Parathyroid adenoma (tissue), 2 donors: ENCODE data around the gene NPAS3.

Experiments used
- H2AFZ ChIP-seq: fragments of 300-600 bp; sonication (generic); one replicate; pipeline ENCODE4 v1.7.0; 2017; ENCODE audit warnings: antibody characterized with exemption, mild to moderate bottlenecking
- H3K27ac ChIP-seq: fragments of 300-600 bp; sonication (generic); one replicate; pipeline ENCODE4 v1.7.0; 2017
- H3K27me3 ChIP-seq: fragments of 300-600 bp; sonication (generic); one replicate; pipeline ENCODE4 v1.7.0; 2017; ENCODE audit warnings: low read length; ENCODE audit not compliant: control insufficient read depth, insufficient read depth
- H3K36me3 ChIP-seq: fragments of 300-600 bp; sonication (generic); one replicate; pipeline ENCODE4 v1.7.0; 2017; ENCODE audit warnings: low read length; ENCODE audit not compliant: control insufficient read depth, insufficient read depth
- H3K4me1 ChIP-seq: fragments of 300-600 bp; sonication (generic); one replicate; pipeline ENCODE4 v1.7.0; 2017; ENCODE audit warnings: control low read depth
- H3K4me2 ChIP-seq: fragments of 300-600 bp; sonication (generic); one replicate; pipeline ENCODE4 v1.7.0; 2017; ENCODE audit warnings: low read length
- H3K4me3 ChIP-seq: fragments of 300-600 bp; sonication (generic); one replicate; pipeline ENCODE4 v1.7.0; 2017; ENCODE audit warnings: low read depth, low read length
- H3K79me2 ChIP-seq: fragments of 300-600 bp; sonication (generic); one replicate; pipeline ENCODE4 v1.7.0; 2017; ENCODE audit warnings: control low read depth
- H3K9ac ChIP-seq: fragments of 300-600 bp; sonication (generic); one replicate; pipeline ENCODE4 v1.7.0; 2017; ENCODE audit warnings: mild to moderate bottlenecking
- H3K9me3 ChIP-seq: fragments of 300-600 bp; sonication (generic); one replicate; pipeline ENCODE4 v1.7.0; 2017; ENCODE audit warnings: low read length; ENCODE audit not compliant: control insufficient read depth
- TF ChIP-seq, protein P1 (sequence below): fragments of 300-600 bp; sonication (generic); IDR thresholded peaks from one replicate; pipeline ENCODE4 v1.7.0; 2017; ENCODE audit warnings: antibody characterized with exemption, mild to moderate bottlenecking
- donor health status: primary hyperparathyroidism.

The NPAS3 gene

DNA sequence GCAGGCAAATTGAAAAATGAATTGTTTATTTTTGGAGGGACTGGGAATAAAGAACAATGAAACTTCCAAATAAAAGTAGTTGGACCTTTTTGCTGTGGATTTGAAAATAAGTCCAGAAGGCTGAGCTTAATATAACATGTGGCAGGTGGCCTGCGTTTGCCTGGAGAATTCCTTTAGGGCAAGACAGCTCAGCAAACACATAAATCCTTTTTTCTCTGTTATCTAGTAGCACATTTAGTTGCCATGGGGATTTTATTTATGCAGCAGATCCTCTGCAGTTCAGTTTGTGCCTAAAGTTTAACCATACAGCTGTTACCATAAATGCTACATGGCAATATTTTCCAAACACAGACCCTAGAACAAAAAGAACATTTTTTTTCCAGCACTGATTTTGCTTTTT lies 180.0 kb downstream of the NPAS3 start:
- H3K79me2 ChIP-seq = no peaks in the 10 kb centered on the region

DNA sequence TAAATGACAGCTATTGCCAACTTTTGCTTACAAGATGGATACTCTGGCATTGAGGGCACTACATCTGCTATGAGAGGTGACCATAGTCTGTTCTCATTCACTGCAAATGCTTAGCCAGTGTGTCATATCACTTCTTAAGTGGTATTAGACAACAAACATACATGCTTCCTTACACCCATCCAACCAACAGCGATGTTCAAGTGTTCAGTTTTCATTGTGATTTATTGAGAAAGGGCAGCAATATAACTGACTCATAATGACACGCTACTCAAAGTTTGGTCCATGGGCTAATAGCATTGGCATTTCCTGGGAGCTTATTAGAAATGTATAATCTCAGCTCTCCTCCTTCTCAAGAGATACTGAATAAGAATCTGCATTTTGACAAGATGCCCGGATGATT lies 181.7 kb downstream of the NPAS3 start:
- H3K9me3 ChIP-seq = no peaks in the 10 kb centered on the region
- H3K27ac ChIP-seq = no peak overlapping the region
- no peaks in the 10 kb centered on the region for H3K27me3 ChIP-seq
- no peak overlapping the region for H3K9ac ChIP-seq
- H2AFZ ChIP-seq = no peak overlapping the region
- H3K4me3 ChIP-seq = no peak overlapping the region
- TF ChIP-seq, protein P1, sequence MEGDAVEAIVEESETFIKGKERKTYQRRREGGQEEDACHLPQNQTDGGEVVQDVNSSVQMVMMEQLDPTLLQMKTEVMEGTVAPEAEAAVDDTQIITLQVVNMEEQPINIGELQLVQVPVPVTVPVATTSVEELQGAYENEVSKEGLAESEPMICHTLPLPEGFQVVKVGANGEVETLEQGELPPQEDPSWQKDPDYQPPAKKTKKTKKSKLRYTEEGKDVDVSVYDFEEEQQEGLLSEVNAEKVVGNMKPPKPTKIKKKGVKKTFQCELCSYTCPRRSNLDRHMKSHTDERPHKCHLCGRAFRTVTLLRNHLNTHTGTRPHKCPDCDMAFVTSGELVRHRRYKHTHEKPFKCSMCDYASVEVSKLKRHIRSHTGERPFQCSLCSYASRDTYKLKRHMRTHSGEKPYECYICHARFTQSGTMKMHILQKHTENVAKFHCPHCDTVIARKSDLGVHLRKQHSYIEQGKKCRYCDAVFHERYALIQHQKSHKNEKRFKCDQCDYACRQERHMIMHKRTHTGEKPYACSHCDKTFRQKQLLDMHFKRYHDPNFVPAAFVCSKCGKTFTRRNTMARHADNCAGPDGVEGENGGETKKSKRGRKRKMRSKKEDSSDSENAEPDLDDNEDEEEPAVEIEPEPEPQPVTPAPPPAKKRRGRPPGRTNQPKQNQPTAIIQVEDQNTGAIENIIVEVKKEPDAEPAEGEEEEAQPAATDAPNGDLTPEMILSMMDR = no peak
- no peaks in the 10 kb centered on the region for H3K36me3 ChIP-seq
- H3K79me2 ChIP-seq = no peaks in the 10 kb centered on the region
- H3K4me2 ChIP-seq = no peak overlapping the region
- no peaks in the 10 kb centered on the region for H3K4me1 ChIP-seq

More for the DNA sequence above, 180.0 kb downstream of the NPAS3 start:
- TF ChIP-seq, protein P1 = no peak
- no peaks in the 10 kb centered on the region for H3K36me3 ChIP-seq
- H3K9ac ChIP-seq = no peak overlapping the region
- H3K4me3 ChIP-seq = no peak overlapping the region
- no peak overlapping the region for H2AFZ ChIP-seq
- no peaks in the 10 kb centered on the region for H3K9me3 ChIP-seq
- no peaks in the 10 kb centered on the region for H3K4me1 ChIP-seq
- no peaks in the 10 kb centered on the region for H3K27me3 ChIP-seq
- H3K27ac ChIP-seq = no peak overlapping the region
- H3K4me2 ChIP-seq = no peak overlapping the region

DNA sequence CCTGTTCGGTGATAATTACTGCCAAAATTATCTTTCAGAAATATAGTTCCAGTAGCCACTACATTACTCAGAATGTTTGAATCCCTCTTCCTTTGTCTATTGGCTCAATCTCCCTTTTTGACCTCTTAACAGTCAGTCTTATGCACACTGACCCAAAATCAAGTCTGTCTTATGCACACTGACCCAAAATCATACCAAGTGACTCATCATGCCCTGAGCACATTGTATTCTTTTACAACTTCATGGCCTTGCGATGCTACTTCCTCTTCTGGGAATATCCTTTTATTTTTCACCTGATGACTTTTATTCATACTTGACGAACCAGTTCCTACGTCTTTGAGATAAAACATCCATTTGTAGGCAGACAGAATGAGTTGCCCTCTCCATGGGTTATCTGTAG lies 182.3 kb downstream of the NPAS3 start:
- Histone ChIP-seq H3K36me3 (no peaks in the 10 kb centered on the region), H3K79me2 (no peaks in the 10 kb centered on the region), H3K9ac (no peak overlapping the region), H3K27ac (no peak overlapping the region), H2AFZ (no peak overlapping the region), H3K4me2 (no peak overlapping the region), H3K9me3 (no peaks in the 10 kb centered on the region), H3K4me1 (no peaks in the 10 kb centered on the region), H3K4me3 (no peak overlapping the region), H3K27me3 (no peaks in the 10 kb centered on the region)
- TF ChIP-seq, protein P1 = no peak

DNA sequence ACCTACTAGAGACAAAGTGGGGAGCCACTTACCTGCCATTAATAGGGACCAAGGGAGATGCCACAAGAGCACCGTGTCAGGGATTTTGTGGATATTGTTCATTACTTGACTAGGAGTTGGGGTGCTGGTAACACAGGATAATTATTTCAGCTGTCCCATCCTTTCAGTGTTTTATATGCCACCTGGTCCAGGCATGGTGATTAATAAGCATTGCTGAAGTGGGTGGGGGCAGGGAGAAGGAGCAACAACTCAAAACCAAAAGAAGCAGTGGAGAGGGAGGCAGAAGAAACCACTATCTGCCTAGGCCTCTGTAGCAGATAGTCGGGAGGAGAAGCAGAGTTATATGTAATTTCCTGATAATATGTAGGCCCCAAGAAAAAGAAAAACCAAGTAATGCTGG lies 184.6 kb downstream of the NPAS3 start:
- Histone ChIP-seq H3K27me3 (no peaks in the 10 kb centered on the region), H3K4me1 (no peaks in the 10 kb centered on the region), H2AFZ (no peak overlapping the region), H3K9ac (no peak overlapping the region), H3K36me3 (no peaks in the 10 kb centered on the region), H3K27ac (no peak overlapping the region), H3K4me3 (no peak overlapping the region), H3K79me2 (no peaks in the 10 kb centered on the region), H3K4me2 (no peak overlapping the region), H3K9me3 (peaks cover 2% of the 10 kb centered on the region)
- TF ChIP-seq, protein P1 = no peak

DNA sequence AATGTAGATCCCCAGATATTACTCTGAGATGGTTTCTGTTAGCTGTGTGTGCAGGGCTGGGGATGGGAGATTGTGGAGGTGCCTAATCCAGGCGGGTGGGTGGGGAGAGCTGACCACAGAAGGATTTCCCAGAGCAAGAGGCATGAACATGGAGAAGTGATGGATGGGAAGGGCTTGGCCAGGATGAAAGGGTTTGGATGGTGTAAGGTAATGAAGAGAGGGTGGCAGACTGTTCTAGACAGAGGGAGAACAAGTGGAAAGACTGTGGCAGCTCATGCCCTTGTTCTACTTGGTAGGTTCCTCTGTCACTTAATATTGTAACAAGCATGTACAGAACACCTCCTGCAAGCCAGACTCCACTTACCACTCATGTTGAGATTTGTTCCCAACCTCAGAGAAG lies 187.8 kb downstream of the NPAS3 start:
- no peak overlapping the region for H3K4me2 ChIP-seq
- no peaks in the 10 kb centered on the region for H3K4me1 ChIP-seq
- no peak overlapping the region for H2AFZ ChIP-seq
- no peaks in the 10 kb centered on the region for H3K27me3 ChIP-seq
- no peak overlapping the region for H3K4me3 ChIP-seq
- no peak overlapping the region for H3K27ac ChIP-seq
- H3K36me3 ChIP-seq = no peaks in the 10 kb centered on the region
- H3K9ac ChIP-seq = no peak overlapping the region
- TF ChIP-seq, protein P1 = no peak
- no peaks in the 10 kb centered on the region for H3K79me2 ChIP-seq
- peaks cover 2% of the 10 kb centered on the region for H3K9me3 ChIP-seq
